CD14-positive monocyte (primary cell): ENCODE data around the gene SLC35F4. TPM values are rescaled to one million over a fixed set of nuclear protein-coding genes. Genes with fewer than 3 reads are reported as not detected.

ENCODE experiments used
- DNase-seq, 3 donors: peaks; one replicate each; pipeline ENCODE4 v3.0.0-alpha.2; 2011 to 2022
- H2AFZ ChIP-seq: 2 replicates; pipeline ENCODE4 v1.6.0; 2012; ENCODE audit warnings: mild to moderate bottlenecking, low read depth, low read length, inconsistent platforms; ENCODE audit not compliant: insufficient read depth, poor library complexity, severe bottlenecking
- H3K27ac ChIP-seq, 2 donors: 1 replicate in 1 of 2; 2 replicates in 1 of 2; pipeline ENCODE4 v1.5.1; 2012 to 2013; ENCODE audit warnings: low read length in 2 of 2, control low read depth in 1 of 2, inconsistent platforms in 1 of 2, low read depth in 1 of 2, mild to moderate bottlenecking in 1 of 2
- H3K27me3 ChIP-seq, 2 donors: one replicate each; pipeline versions ENCODE4 v1.6.0 to v1.6.1; 2011 to 2013; ENCODE audit warnings: low read length in 2 of 2; ENCODE audit not compliant: control insufficient read depth in 2 of 2, insufficient read depth in 2 of 2
- H3K36me3 ChIP-seq, 2 donors: replicated peaks in 1 of 2; 1 replicate in 1 of 2; 2 replicates in 1 of 2; pipeline versions ENCODE4 v1.5.1 to v1.6.1; 2012 to 2013; ENCODE audit warnings: low read length in 2 of 2, control low read depth in 1 of 2, inconsistent platforms in 1 of 2, mild to moderate bottlenecking in 1 of 2; ENCODE audit not compliant: insufficient read depth in 2 of 2, control insufficient read depth in 1 of 2
- H3K4me1 ChIP-seq, 2 donors: 1 replicate in 1 of 2; 2 replicates in 1 of 2; pipeline versions ENCODE4 v1.5.1 to v1.6.1; 2012 to 2013; ENCODE audit warnings: low read length in 2 of 2, control low read depth in 1 of 2, inconsistent platforms in 1 of 2, mild to moderate bottlenecking in 1 of 2, moderate library complexity in 1 of 2; ENCODE audit not compliant: insufficient read depth in 2 of 2, control insufficient read depth in 1 of 2
- H3K4me2 ChIP-seq: replicated peaks from 2 replicates; pipeline ENCODE3; 2012; ENCODE audit warnings: low read length, moderate library complexity, mild to moderate bottlenecking; ENCODE audit not compliant: poor library complexity, severe bottlenecking; ENCODE audit errors: extremely low read depth
- H3K4me3 ChIP-seq, 3 experiments: fragments of 200-600 bp in 1 of 3; sonication (generic) in 1 of 3; replicated peaks in 1 of 3; 1 replicate in 2 of 3; 2 replicates in 1 of 3; pipeline ENCODE4 v1.5.1; 2011 to 2013; ENCODE audit warnings: low read length in 3 of 3, mild to moderate bottlenecking in 3 of 3, control low read depth in 2 of 3, low read depth in 2 of 3, inconsistent platforms in 1 of 3, moderate library complexity in 1 of 3
- H3K79me2 ChIP-seq: 2 replicates; pipeline ENCODE4 v1.6.0; 2012; ENCODE audit warnings: mild to moderate bottlenecking, control low read depth, inconsistent platforms, low read length, moderate library complexity; ENCODE audit not compliant: insufficient read depth
- H3K9ac ChIP-seq: 2 replicates; pipeline ENCODE4 v1.6.0; 2017; ENCODE audit warnings: low read length, mild to moderate bottlenecking; ENCODE audit not compliant: insufficient read depth, poor library complexity, severe bottlenecking
- H3K9me3 ChIP-seq, 2 donors: replicated peaks in 1 of 2; 1 replicate in 1 of 2; 2 replicates in 1 of 2; pipeline versions ENCODE4 v1.5.1 to v1.6.1; 2012 to 2013; ENCODE audit warnings: low read length in 2 of 2, control low read depth in 1 of 2; ENCODE audit not compliant: control insufficient read depth in 1 of 2, insufficient read depth in 1 of 2
- H4K20me1 ChIP-seq: 2 replicates; pipeline ENCODE4 v1.6.0; 2012; ENCODE audit warnings: mild to moderate bottlenecking, low read length, control low read depth, moderate library complexity; ENCODE audit not compliant: insufficient read depth
- H3K27ac Mint-ChIP-seq, 7 donors: one replicate each; pipeline ENCODE4 v1.8.0; 2020; ENCODE audit warnings: mild to moderate bottlenecking in 7 of 7, mixed read lengths in 7 of 7, moderate library complexity in 6 of 7, inconsistent platforms in 2 of 7
- H3K27me3 Mint-ChIP-seq, 3 donors: one replicate each; pipeline ENCODE4 v1.8.0; 2021 to 2022; ENCODE audit warnings: low read depth in 3 of 3, mild to moderate bottlenecking in 3 of 3, mixed read lengths in 3 of 3, moderate library complexity in 3 of 3, inconsistent platforms in 1 of 3
- H3K36me3 Mint-ChIP-seq, 2 donors: one replicate each; pipeline ENCODE4 v1.8.0; 2020; ENCODE audit warnings: mixed read lengths in 2 of 2, inconsistent platforms in 1 of 2, mild to moderate bottlenecking in 1 of 2
- H3K4me1 Mint-ChIP-seq: one replicate; pipeline ENCODE4 v1.8.0; 2020; ENCODE audit warnings: mild to moderate bottlenecking, mixed read lengths
- H3K4me3 Mint-ChIP-seq, 2 donors: one replicate each; pipeline ENCODE4 v1.8.0; 2020; ENCODE audit warnings: mild to moderate bottlenecking in 2 of 2, mixed read lengths in 2 of 2, moderate library complexity in 1 of 2
- H3K9me3 Mint-ChIP-seq, 7 donors: one replicate each; pipeline ENCODE4 v1.8.0; 2020 to 2022; ENCODE audit warnings: mixed read lengths in 7 of 7, mild to moderate bottlenecking in 6 of 7, moderate library complexity in 6 of 7, inconsistent platforms in 2 of 7
- CTCF ChIP-seq: fragments of 200-600 bp; IDR thresholded peaks from one replicate; pipeline ENCODE4 v1.8.0; 2022; ENCODE audit warnings: antibody characterized with exemption, mild to moderate bottlenecking
- WGBS: methylation state at CpG from one replicate; pipeline ENCODE4 v1.1.5; 2013; ENCODE audit warnings: missing lambda C conversion rate; ENCODE audit not compliant: insufficient coverage; 5-methylcytosine and 5-hydroxymethylcytosine counted together
- intact Hi-C, 2 donors: fragments of 100-400 bp; cut with micrococcal nuclease; formaldehyde crosslinking; loops; one replicate each; pipeline versions ENCODE4 v1.15.0 to v1.15.1; 2023
- polyA plus RNA-seq, 3 donors: library from polyadenylated mRNA; depleted of rRNA in 1 of 3; unstranded in 2 of 3; stranded (reverse) in 1 of 3; fragments of 300-500 nt in 2 of 3; fragments of >200 nt in 1 of 3; fragmentation: Illumina TruSeq in 2 of 3; gene quantifications; 1 replicate in 2 of 3; 2 replicates in 1 of 3; pipeline ENCODE4 v1.2.3, GENCODE V29; 2012 to 2021

The SLC35F4 gene
- polyA plus RNA-seq, 3 donors: not detected

- Mint-ChIP-seq H3K4me3 (no peak overlapping the region), H3K4me1 (no peaks in the 10 kb centered on the region), H3K9me3 (peaks cover 0 to 5% (median 0%) of the 10 kb centered on the region in 7 donors), H3K36me3 (no peaks in the 10 kb centered on the region), H3K27me3 (peaks cover 0 to 2% (median 0%) of the 10 kb centered on the region in 3 donors), H3K27ac (no peak overlapping the region)
- intact Hi-C loops: no loop called here
- H3K36me3 ChIP-seq: no peaks in the 10 kb centered on the region
- no peak for TF ChIP-seq CTCF
- no peaks in the 10 kb centered on the region for H3K4me1 ChIP-seq
- no peaks in the 10 kb centered on the region for H3K79me2 ChIP-seq
- DNase-seq: no peak
- 80% methylated on average over 1 of the region's 2 CpGs for WGBS
- no peak overlapping the region for H3K9ac ChIP-seq
- H3K27me3 ChIP-seq: no peaks in the 10 kb centered on the region
- no peaks in the 10 kb centered on the region for H3K9me3 ChIP-seq
- H3K27ac ChIP-seq: no peak overlapping the region
- H2AFZ ChIP-seq: no peak overlapping the region
- no peaks in the 10 kb centered on the region for H4K20me1 ChIP-seq
- no peak overlapping the region for H3K4me3 ChIP-seq
- no peak overlapping the region for H3K4me2 ChIP-seq
Measured at GRCh38 chr14:57847706-57848105, 18.2 kb downstream of the SLC35F4 start.

GRCh38 chr14:57847096-57847495 lies 18.8 kb downstream of the SLC35F4 start:
- no peak for DNase-seq
- H3K79me2 ChIP-seq: no peaks in the 10 kb centered on the region
- H3K9me3 ChIP-seq: no peaks in the 10 kb centered on the region
- H3K4me2 ChIP-seq: no peak overlapping the region
- Mint-ChIP-seq H3K4me3 (no peak overlapping the region), H3K27me3 (peaks cover 0 to 2% (median 0%) of the 10 kb centered on the region in 3 donors), H3K27ac (no peak overlapping the region), H3K4me1 (no peaks in the 10 kb centered on the region), H3K9me3 (peaks cover 0 to 5% (median 0%) of the 10 kb centered on the region in 7 donors), H3K36me3 (no peaks in the 10 kb centered on the region)
- no peak overlapping the region for H2AFZ ChIP-seq
- H3K4me1 ChIP-seq: no peaks in the 10 kb centered on the region
- intact Hi-C loops: no loop called here
- H3K27ac ChIP-seq: no peak overlapping the region
- H3K9ac ChIP-seq: no peak overlapping the region
- no peaks in the 10 kb centered on the region for H3K27me3 ChIP-seq
- H3K36me3 ChIP-seq: no peaks in the 10 kb centered on the region
- H3K4me3 ChIP-seq: no peak overlapping the region
- no peaks in the 10 kb centered on the region for H4K20me1 ChIP-seq
- no peak for TF ChIP-seq CTCF
